Stimulated activated CD8-positive, alpha-beta memory T cell treated with anti-CD3 and anti-CD28 coated beads, Interleukin-4, amount 100 ng/mL, for 4 hours (primary cell): Measurements from ENCODE around the gene PPP1R14C.

Experiments
- DNase-seq, 2 donors: peaks; one replicate each; pipeline ENCODE4 v3.0.0-alpha.2; 2020; ENCODE audit warnings: low read depth in 2 of 2, low spot score in 1 of 2

The PPP1R14C gene

DNA sequence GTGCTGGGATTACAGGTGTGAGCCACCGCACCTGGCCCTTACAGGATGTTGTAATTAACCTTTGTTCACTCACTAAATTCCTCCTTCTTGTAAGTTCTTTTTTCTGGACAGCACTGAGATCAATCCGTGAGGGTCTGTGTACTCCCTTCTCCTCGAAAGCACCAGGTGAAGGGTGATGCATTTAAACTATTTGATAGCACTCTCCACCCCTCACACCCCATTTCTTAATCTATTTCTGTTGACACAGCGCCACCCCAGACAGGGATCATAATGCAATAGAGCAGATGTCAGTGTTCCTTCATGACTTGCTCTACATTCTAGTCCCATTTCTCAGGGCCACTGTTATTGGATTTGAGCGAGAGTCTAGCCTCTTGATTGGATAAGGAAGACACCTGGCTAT is 46.3 kb downstream of the PPP1R14C start:
- no peak for DNase-seq

DNA sequence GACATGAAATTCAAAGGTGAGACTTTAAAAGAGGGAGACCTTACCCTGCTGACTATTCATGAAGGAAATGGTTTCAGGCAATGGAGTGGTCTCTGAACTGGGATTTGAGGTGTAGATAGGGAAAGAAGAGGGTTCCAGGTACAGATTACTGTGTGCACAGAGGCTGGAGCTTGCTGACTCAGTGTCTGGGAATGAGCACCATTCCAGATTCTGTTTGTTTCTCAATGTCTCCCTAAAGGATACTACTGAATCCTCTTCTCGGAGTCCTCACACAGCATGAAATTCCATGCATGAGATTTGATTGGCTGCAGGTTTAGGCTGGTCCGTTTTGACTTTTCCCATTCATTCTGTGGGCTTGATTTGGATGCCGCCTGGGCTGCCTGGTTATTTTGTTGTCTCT is 49.0 kb downstream of the PPP1R14C start:
- DNase-seq, result no peak

DNA sequence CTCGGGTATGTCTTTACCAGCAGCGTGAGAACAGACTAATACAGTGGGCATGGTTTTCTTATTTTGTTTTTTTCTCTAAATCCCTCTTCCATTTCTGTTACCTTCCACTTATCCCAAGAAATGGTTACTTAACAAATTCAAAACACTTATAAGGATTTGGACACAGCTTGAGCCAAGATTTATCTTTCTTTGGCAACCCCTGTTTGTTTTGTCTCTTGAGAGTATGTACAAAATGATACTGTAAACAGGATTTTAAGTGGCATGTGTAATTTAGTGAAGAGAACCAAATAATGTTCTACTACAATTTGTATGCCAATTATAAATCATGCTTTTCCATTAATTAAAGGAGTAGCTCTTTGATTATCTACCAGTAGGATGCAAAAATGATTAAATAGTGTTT is 51.4 kb downstream of the PPP1R14C start:
- no peak for DNase-seq

GRCh38 chr6:150195996-150196417 is 53.2 kb downstream of the PPP1R14C start:
- DNase-seq, result no peak

DNA sequence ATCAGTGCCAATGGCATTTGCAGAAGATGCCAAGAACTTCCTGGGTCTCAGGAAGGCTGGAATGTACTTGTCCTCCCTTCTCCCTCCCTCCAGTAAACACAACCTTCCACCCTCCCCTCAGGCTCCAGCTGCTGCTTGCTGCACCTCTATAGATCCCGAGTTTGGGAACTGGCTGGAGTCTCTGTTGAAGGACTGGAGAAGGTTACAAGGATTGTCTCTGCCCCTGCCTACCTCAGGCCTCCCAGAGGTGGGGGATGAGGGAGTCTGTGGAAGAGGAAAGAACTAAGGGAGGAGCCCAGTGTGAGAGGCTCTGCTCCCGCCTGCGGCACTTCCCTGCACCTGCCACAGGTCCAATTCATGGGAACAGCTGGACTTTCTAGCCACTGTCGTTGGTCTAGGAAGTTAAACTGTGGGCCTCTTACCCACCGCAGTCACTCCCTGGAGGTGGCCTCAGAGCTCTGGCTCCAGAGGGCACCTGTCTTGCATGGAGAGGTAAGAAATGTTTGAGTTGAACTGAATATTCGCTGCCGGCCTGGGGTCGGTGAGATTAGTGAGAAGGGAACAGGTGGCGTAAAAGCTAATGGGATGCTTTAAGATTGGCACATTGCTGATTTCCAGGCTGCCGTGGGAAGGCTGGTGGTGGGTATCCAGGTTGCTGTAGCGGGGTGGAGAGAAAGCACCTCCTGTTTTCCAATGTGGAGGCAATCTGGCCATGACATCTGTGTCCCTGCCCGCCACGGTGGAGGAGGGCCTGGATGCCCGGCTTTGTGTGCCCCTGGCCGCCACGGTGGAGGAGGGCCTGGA is 54.3 kb downstream of the PPP1R14C start:
- DNase-seq, result no peak

DNA sequence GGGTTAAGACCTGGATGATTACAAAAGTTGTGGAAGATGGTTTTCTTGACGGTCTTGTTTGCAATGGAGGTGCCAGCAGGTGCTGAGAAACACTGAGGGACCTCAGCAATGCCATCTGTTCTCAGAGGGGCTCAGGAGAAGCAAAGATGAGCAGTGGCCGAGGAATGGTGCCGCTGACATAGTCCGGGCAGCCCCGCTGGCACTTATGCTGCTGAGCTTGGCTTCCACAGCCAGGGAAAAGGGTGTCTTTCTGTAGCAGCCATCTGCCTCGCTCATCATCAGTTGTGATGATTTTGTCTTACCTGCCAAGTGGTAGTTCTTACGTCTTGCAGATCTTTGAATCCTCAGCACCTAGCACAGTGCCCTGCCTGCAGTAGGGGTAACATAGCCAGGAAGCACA is 55.7 kb downstream of the PPP1R14C start:
- DNase-seq, result no peak

DNA sequence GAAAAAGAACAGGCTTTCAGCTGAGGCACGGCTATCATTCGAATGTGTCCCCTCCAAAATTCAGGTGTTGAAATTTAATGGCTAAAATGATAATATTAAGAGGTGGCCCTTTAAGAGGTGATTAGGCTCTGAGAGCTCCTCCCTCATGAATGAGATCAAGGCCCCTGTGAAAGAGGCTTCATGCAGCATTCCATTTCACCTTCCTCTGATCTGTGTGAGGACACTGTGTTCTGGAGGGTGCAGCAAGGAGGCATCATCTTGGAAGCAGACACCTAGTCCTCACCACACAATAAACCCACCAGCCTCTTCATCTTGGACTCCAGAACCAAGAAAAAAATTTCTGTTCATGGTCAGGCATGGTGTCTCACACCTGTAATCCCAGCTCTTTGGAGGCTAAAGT is 56.4 kb downstream of the PPP1R14C start:
- DNase-seq, result no peak

DNA sequence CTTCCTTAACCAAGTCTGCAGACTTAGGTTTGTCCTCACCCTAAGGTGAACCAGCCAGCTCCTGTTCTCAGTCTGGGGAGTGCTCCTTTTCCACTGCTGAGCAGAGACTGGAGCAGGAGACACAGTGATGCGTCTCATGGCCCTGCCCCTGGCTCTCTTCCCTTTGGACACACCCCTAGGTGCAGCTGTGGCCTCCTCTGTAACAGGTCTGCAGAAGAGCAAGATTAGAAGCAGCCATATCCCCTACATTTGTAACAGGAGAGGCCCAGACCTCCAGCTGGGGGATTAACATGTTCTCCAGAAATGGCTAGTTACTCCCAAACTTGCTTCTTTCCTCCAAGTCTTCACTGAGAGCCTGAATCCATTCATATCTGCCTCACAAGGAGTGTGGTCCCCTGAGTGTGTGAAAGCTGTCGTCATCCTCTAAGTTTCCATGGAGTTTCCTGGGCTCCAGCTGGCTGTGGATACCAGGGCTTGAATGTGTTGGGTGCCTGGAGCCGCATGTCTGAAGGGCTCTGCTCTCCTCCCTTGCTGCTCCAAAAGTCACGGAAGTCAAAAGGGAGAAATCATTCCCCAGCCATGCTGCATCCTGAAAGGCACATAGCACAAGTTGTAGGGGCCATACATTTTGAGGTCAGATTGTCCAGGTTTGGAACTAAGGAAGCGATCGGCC is 57.7 kb downstream of the PPP1R14C start:
- DNase-seq, result no peak

DNA sequence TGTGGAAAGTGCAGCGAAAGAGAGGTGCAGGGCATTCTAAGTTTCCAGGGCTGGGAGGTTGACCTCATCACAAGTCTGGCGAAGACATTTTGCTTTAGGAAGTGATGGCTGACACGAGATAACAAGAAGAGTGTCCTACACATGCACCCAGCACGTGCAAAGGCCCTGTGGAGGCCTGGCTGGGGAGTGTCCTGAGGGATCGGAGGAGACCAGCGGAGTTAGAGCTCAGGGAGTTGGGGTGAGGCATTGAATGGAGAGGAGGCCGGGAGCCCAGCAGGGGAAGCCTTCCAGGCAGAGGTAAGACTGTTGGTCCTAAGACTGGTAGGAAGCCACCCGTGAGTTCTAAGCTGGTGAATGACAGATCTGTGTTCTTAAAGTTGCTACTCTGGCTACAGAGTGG is 58.4 kb downstream of the PPP1R14C start:
- no peak for DNase-seq

GRCh38 chr6:150201772-150202329 is 59.0 kb downstream of the PPP1R14C start:
- no peak for DNase-seq

- no peak for DNase-seq
Measured at GRCh38 chr6:150202404-150202803, 59.6 kb downstream of the PPP1R14C start.

DNA sequence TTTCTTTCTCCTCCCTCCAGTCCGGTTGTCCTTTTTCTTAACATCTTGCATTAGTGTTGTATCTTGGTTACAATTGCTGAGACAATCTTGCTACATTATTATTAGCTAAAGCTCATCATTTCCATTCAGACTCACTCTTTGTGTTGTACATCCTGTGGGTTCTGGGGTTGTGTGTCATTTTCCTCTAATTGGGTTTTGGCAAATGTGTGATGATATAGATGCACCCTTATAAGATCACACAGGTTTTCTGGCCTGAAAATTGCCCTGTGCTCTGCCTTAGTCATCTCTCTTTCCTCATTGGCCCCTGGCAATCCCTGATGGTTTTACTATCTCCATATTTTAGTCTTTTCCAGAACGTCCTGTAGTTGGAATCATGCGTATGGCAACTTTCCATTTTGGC is 60.1 kb downstream of the PPP1R14C start:
- no peak for DNase-seq

DNA sequence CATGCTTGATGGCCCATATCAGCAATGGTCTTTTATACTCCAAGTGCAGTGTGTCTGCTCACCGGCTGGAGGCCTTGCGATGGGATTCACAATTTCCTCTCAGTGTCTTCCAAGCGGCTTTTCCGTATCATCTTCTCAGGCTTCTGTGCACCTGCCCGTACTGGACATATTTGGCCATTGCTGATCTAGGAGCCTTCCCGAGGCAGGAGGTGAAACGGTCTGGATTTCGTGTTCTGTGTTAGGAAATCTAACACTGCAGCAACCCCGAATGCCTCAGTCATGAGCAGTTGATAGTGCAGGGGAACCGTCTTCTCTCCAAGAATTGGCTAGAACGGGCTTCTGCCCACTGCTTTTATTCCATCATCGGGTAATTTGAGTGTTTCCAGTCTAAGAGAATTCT is 60.5 kb downstream of the PPP1R14C start:
- DNase-seq, result no peak

DNA sequence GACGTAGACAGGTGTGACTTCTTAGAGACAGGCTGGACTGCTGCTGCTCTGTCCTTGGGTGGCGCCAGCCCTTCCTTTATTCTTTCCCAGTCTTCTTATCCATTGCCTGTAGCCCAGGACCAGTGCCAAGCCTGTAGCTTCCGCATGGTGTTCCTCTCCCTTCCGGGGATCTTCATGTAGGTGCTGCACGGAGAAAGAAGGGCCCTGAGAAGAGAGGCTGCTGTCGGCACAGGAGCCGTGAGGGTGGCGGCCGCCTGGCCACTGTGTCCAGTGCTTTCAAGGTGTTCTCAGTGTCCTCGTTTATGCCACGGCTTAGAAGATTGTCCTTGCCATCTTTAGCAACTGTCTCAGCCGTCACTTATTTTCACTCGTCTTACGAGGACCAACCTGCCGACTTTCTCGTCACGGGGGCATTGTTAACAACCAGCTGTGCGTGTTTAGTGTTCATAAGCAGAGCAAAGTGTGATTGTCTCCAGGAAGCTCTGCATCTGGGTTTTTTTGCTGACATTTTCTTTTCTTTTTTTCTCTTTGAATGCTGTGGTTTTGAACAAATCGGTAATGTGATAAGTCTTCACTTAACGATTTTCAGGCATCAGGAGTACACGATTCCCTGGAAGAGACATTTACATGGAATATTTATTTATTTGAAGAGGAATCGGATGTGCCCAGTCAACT is 61.2 kb downstream of the PPP1R14C start:
- DNase-seq, result no peak

GRCh38 chr6:150204705-150205472 is 62.0 kb downstream of the PPP1R14C start:
- DNase-seq, result no peak

DNA sequence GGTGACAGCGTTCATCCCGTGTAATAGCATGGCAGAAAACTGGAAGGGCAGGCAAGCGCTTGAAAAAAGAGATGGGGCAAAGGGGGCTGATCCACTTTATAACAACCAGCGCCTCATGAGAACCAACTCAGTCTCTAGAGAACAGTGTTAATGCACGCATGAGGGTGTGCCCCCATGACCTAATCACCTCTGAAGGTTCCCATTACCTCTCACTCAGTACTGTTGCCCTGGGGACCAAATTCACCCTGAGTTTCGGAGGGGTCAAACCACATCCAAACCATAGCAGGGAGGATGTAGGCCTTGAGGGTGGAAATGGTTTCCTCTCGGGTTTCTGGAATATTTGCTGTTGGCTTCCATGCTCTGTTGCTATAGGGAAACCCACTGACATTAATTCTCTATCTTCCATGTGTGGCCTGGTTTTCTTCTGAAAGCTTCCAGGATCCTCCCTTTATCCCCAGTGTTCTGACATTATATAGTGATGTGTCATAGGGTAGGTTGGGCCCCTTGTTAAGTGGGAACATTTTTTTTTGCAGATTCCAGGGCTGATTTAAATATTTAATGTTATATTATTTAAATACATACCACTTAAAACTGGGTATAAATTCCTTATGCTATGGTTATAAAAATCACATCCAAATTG is 65.2 kb downstream of the PPP1R14C start:
- no peak for DNase-seq

- DNase-seq, result no peak
Measured at GRCh38 chr6:150208611-150209352, 65.9 kb downstream of the PPP1R14C start.

- no peak for DNase-seq
Measured at GRCh38 chr6:150209415-150209814, 66.6 kb downstream of the PPP1R14C start.

- no peak for DNase-seq
Measured at GRCh38 chr6:150211700-150212511, 69.1 kb downstream of the PPP1R14C start.
